K562 (cell line): ENCODE results near the gene USP49. TPM values are rescaled to one million over a fixed set of nuclear protein-coding genes. Genes with fewer than 3 reads are reported as not detected.

Source experiments
- CHD7 ChIP-seq: fragments of 200-600 bp; sonication (generic); IDR thresholded peaks from one replicate; pipeline ENCODE4 v1.6.1; 2012; ENCODE audit warnings: mild to moderate bottlenecking, low read depth, low read length, inconsistent platforms
- DDX20 ChIP-seq: fragments of 450-650 bp; IDR thresholded peaks from 2 replicates; pipeline ENCODE4 v1.6.1; 2016; ENCODE audit warnings: missing genetic modification characterization, low read depth, mild to moderate bottlenecking, missing compliant biosample characterization, moderate library complexity
- LARP7 ChIP-seq: fragments of 450-650 bp; IDR thresholded peaks from 2 replicates; pipeline ENCODE4 v1.6.1; 2016
- MYC ChIP-seq, 2 experiments: fragments of 250-450 bp in 1 of 2; sonication (Bioruptor Pico) in 1 of 2; IDR thresholded peaks; 2 replicates each; pipeline versions ENCODE4 v1.5.1 to v1.6.1; 2012 to 2021; ENCODE audit warnings: low read depth in 2 of 2, borderline replicate concordance in 1 of 2, improper control_type of control experiment in 1 of 2, low read length in 1 of 2, mild to moderate bottlenecking in 1 of 2, moderate library complexity in 1 of 2
- PRDM10 ChIP-seq: fragments of 450-650 bp; IDR thresholded peaks from 2 replicates; pipeline ENCODE4 v1.6.1; 2018; ENCODE audit not compliant: partially characterized antibody
- ZBTB11 ChIP-seq, 3 experiments: fragments of 200-800 bp in 1 of 3; fragments of 250-450 bp in 1 of 3; fragments of 450-650 bp in 1 of 3; sonication (Bioruptor Pico) in 1 of 3; sonication (Bioruptor generic) in 1 of 3; formaldehyde crosslinking in 1 of 3; IDR thresholded peaks; 2 replicates each; pipeline versions ENCODE4 v1.6.1 to v1.8.0; 2016 to 2022; ENCODE audit warnings: mild to moderate bottlenecking in 2 of 3, missing genetic modification characterization in 2 of 3, missing compliant biosample characterization in 1 of 3, moderate library complexity in 1 of 3
- polyA plus RNA-seq, 8 experiments: library from polyadenylated mRNA; depleted of rRNA in 4 of 8; stranded (reverse) in 5 of 8; unstranded in 3 of 8; fragments of >200 nt; fragmentation: Nextera tagmentation in 2 of 8; fragmentation: Illumina TruSeq in 1 of 8; extraction: Ambion mirVana in 2 of 8; extraction: Trizol in 1 of 8; gene quantifications; 2 replicates each; pipeline versions ENCODE4 v1.2.1 to v1.2.3, GENCODE V29; 2011 to 2014; ENCODE audit warnings: inconsistent platforms in 1 of 8, missing spikeins in 1 of 8
- total RNA-seq, 7 experiments: library from RNA; depleted of rRNA in 6 of 7; stranded (reverse); fragments of >200 nt in 6 of 7; fragmentation: Illumina TruSeq in 2 of 7; extraction: Trizol in 2 of 7; gene quantifications; 2 replicates each; pipeline versions ENCODE4 v1.2.1 to v1.2.3, GENCODE V29; 2011 to 2021; ENCODE audit warnings: low replicate concordance in 1 of 7

The USP49 gene
- total and polyA plus RNA-seq, 9 of the 15 experiments (the other 6 are each of a cell fraction or from before 2014, with no cell fraction given) = 1.0 to 9.9 (median 6.5) TPM

- TF ChIP-seq CHD7 = no peak
- TF ChIP-seq LARP7 = no peak
- peak; percentile 78 for TF ChIP-seq PRDM10
- peak in 1 of 3 experiments; percentile 82; a peak in 2 of 6 replicates for TF ChIP-seq ZBTB11 (CRISPR knock-in tag; IDR thresholded peaks at IDR 0.05)
- TF ChIP-seq MYC (IDR thresholded peaks at IDR 0.05; ENCODE audit: low read depth, low read length) = peak; percentile 73
- TF ChIP-seq MYC (CRISPR knock-in tag; IDR thresholded peaks at IDR 0.05; ENCODE audit: borderline replicate concordance, low read depth) = no peak
- no peak for TF ChIP-seq DDX20 (tag)
Measured at GRCh38 chr6:41818271-41819054, 76.7 kb downstream of the USP49 start (continued).
